IMR-90 (cell line): Measurements from ENCODE around the gene ATP10A. TPM values are rescaled to one million over a fixed set of nuclear protein-coding genes. Genes with fewer than 3 reads are reported as not detected.

Experiments used
- ATAC-seq: fragments of 200-7000 bp; cut with Tn5 transposase; 2 replicates; pipeline ENCODE4 v1.9.1; 2020; ENCODE audit warnings: low read depth, mild to moderate bottlenecking, moderate library complexity
- BruUV-seq: library from RNA; stranded (reverse); fragments of 400-500 nt; replicated peaks from 2 replicates; lab custom pipeline; 2021; lab: Mats Ljungman, UMichigan
- CTCF ChIA-PET: fragments of 300-600 bp; formaldehyde crosslinking; extraction: SDS; loops from one replicate; lab custom pipeline; 2021; ENCODE audit warnings: antibody characterized with exemption; lab: Yijun Ruan, JAX
- POLR2A ChIA-PET: fragments of 300-600 bp; sonication (Branson Sonifier 250); formaldehyde crosslinking; loops from one replicate; lab custom pipeline; 2022; ENCODE audit warnings: antibody characterized with exemption; ENCODE audit not compliant: unreplicated experiment; lab: Charles Lee
- DNase-seq: peaks from one replicate; pipeline ENCODE4 v3.0.0; 2013
- H2AFZ ChIP-seq: replicated peaks from 2 replicates; pipeline ENCODE3; 2013; ENCODE audit warnings: low read length, mild to moderate bottlenecking; ENCODE audit not compliant: poor library complexity
- H2AK5ac ChIP-seq: 2 replicates; pipeline ENCODE4 v1.6.1; 2013; ENCODE audit warnings: low read depth, low read length, inconsistent platforms
- H2AK9ac ChIP-seq: replicated peaks from 2 replicates; pipeline ENCODE3; 2013; ENCODE audit warnings: mild to moderate bottlenecking, low read depth, low read length, moderate library complexity; ENCODE audit not compliant: poor library complexity
- H2BK120ac ChIP-seq: 2 replicates; pipeline ENCODE4 v1.6.1; 2013; ENCODE audit warnings: low read depth, low read length, inconsistent platforms
- H2BK15ac ChIP-seq: 3 replicates; pipeline ENCODE4 v1.6.1; 2013; ENCODE audit warnings: low read depth, low read length, inconsistent platforms
- H2BK20ac ChIP-seq: 2 replicates; pipeline ENCODE4 v1.6.1; 2013; ENCODE audit warnings: low read depth, mild to moderate bottlenecking, inconsistent platforms, low read length, moderate library complexity
- H2BK5ac ChIP-seq: 2 replicates; pipeline ENCODE4 v1.6.1; 2013; ENCODE audit warnings: mild to moderate bottlenecking, low read depth, low read length, inconsistent platforms; ENCODE audit not compliant: poor library complexity, severe bottlenecking
- H3K14ac ChIP-seq: replicated peaks from 2 replicates; pipeline ENCODE4 v1.6.1; 2013; ENCODE audit warnings: low read depth, low read length, inconsistent platforms
- H3K18ac ChIP-seq: 2 replicates; pipeline ENCODE4 v1.6.1; 2013; ENCODE audit warnings: low read depth, low read length, control low read depth
- H3K23ac ChIP-seq: 2 replicates; pipeline ENCODE4 v1.6.1; 2013; ENCODE audit warnings: low read depth, low read length, inconsistent platforms
- H3K27ac ChIP-seq: 2 replicates; pipeline ENCODE4 v1.5.1; 2013; ENCODE audit warnings: mild to moderate bottlenecking, control low read depth, low read length; ENCODE audit not compliant: insufficient read depth
- H3K27me3 ChIP-seq: 2 replicates; pipeline ENCODE4 v1.6.1; 2013; ENCODE audit warnings: low read length; ENCODE audit not compliant: control insufficient read depth, insufficient read depth
- H3K36me3 ChIP-seq: 2 replicates; pipeline ENCODE4 v1.6.1; 2013; ENCODE audit warnings: low read length, mixed read lengths; ENCODE audit not compliant: control insufficient read depth, insufficient read depth
- H3K4ac ChIP-seq: 2 replicates; pipeline ENCODE4 v1.6.1; 2013; ENCODE audit warnings: low read depth, low read length, inconsistent platforms
- H3K4me1 ChIP-seq: 2 replicates; pipeline ENCODE4 v1.6.1; 2013; ENCODE audit warnings: low read length, mixed read lengths; ENCODE audit not compliant: control insufficient read depth, insufficient read depth
- H3K4me2 ChIP-seq: 2 replicates; pipeline ENCODE4 v1.6.1; 2013; ENCODE audit warnings: low read depth, mild to moderate bottlenecking, control low read depth, low read length, moderate library complexity
- H3K4me3 ChIP-seq: 2 replicates; pipeline ENCODE4 v1.5.1; 2013; ENCODE audit warnings: low read depth, mild to moderate bottlenecking, control low read depth, low read length, moderate library complexity; ENCODE audit not compliant: insufficient read depth
- H3K56ac ChIP-seq: 2 replicates; pipeline ENCODE4 v1.6.1; 2013; ENCODE audit warnings: low read length, inconsistent platforms; ENCODE audit not compliant: insufficient read depth; ENCODE audit errors: extremely low read depth
- H3K79me1 ChIP-seq, 2 experiments: 2 replicates each; pipeline ENCODE4 v1.6.1; 2013; ENCODE audit warnings: low read length in 2 of 2, inconsistent platforms in 1 of 2, low read depth in 1 of 2
- H3K9ac ChIP-seq: 2 replicates; pipeline ENCODE4 v1.6.1; 2013; ENCODE audit warnings: low read depth, low read length, control low read depth
- H3K9me1 ChIP-seq: 2 replicates; pipeline ENCODE4 v1.6.1; 2013; ENCODE audit warnings: low read length, inconsistent platforms; ENCODE audit not compliant: insufficient read depth
- H3K9me3 ChIP-seq: 2 replicates; pipeline ENCODE4 v1.6.1; 2013; ENCODE audit warnings: low read length; ENCODE audit not compliant: control insufficient read depth, insufficient read depth
- H4K20me1 ChIP-seq: 2 replicates; pipeline ENCODE4 v1.6.1; 2013; ENCODE audit warnings: low read length, inconsistent platforms; ENCODE audit not compliant: insufficient read depth
- H4K5ac ChIP-seq: 2 replicates; pipeline ENCODE4 v1.6.1; 2013; ENCODE audit warnings: mild to moderate bottlenecking, low read depth, low read length, control low read depth
- H4K8ac ChIP-seq, 2 experiments: 2 replicates each; pipeline ENCODE4 v1.6.1; 2013; ENCODE audit warnings: low read depth in 2 of 2, low read length in 2 of 2, control low read depth in 1 of 2, inconsistent platforms in 1 of 2
- H4K91ac ChIP-seq: 2 replicates; pipeline ENCODE4 v1.6.1; 2013; ENCODE audit warnings: low read depth, low read length, inconsistent platforms; ENCODE audit not compliant: insufficient read depth
- CHD1 ChIP-seq: IDR thresholded peaks from 2 replicates; pipeline ENCODE4 v1.6.1; 2012; ENCODE audit warnings: low read depth, low read length, improper control_type of control experiment
- CTCF ChIP-seq: conservative IDR thresholded peaks from 2 replicates; pipeline ENCODE4 v1.5.1; 2012; ENCODE audit warnings: mild to moderate bottlenecking, low read depth, low read length, improper control_type of control experiment
- MXI1 ChIP-seq: IDR thresholded peaks from 2 replicates; pipeline ENCODE4 v1.6.1; 2012; ENCODE audit warnings: low read depth, mild to moderate bottlenecking, low read length, moderate library complexity, borderline replicate concordance
- NFE2L2 ChIP-seq: fragments of 150-350 bp; IDR thresholded peaks from 2 replicates; pipeline ENCODE4 v1.6.1; 2016; ENCODE audit warnings: low read depth, mild to moderate bottlenecking, low read length
- POLR2A ChIP-seq: IDR thresholded peaks from 2 replicates; pipeline ENCODE4 v1.6.1; 2012; ENCODE audit warnings: mild to moderate bottlenecking, low read depth, low read length
- RAD21 ChIP-seq: IDR thresholded peaks from 2 replicates; pipeline ENCODE4 v1.6.1; 2012; ENCODE audit warnings: low read length, improper control_type of control experiment
- RCOR1 ChIP-seq: IDR thresholded peaks from 2 replicates; pipeline ENCODE4 v1.6.1; 2012; ENCODE audit warnings: mild to moderate bottlenecking, low read length, improper control_type of control experiment; ENCODE audit not compliant: insufficient replicate concordance
- SMC3 ChIP-seq: fragments of 150-350 bp; IDR thresholded peaks from 2 replicates; pipeline ENCODE4 v1.6.1; 2016; ENCODE audit warnings: low read depth, mild to moderate bottlenecking, antibody characterized with exemption, low read length, moderate library complexity
- WGBS, 2 experiments: methylation state at CpG; one replicate each; pipeline versions ENCODE4 v1.1.5 to v1.1.7; 2013; ENCODE audit warnings: missing lambda C conversion rate in 2 of 2; ENCODE audit not compliant: insufficient read length in 1 of 2; ENCODE audit errors: extremely low coverage in 2 of 2; 5-methylcytosine and 5-hydroxymethylcytosine counted together
- dilution Hi-C: fragments of 300-500 bp; cut with HindIII; formaldehyde crosslinking; loops from one replicate; pipeline ENCODE4 v1.14.3; 2018; ENCODE audit warnings: low sequenced_read_pairs; ENCODE audit not compliant: unreplicated experiment
- in situ Hi-C: fragments of 300-500 bp; cut with MboI; formaldehyde crosslinking; loops from 3 replicates; pipeline ENCODE4 v1.14.3; 2019; ENCODE audit warnings: low sequenced_read_pairs, inconsistent platforms, mixed read lengths
- intact Hi-C: fragments of 100-400 bp; cut with micrococcal nuclease; formaldehyde crosslinking; loops from 2 replicates; pipeline ENCODE4 v1.10.0; 2022
- polyA plus RNA-seq, 3 experiments: library from polyadenylated mRNA; depleted of rRNA; stranded (reverse); fragments of >200 nt; gene quantifications; 2 replicates each; pipeline ENCODE4 v1.2.3, GENCODE V29; 2012; ENCODE audit warnings: low replicate concordance in 1 of 3
- total RNA-seq: library from RNA; depleted of rRNA; stranded (reverse); fragments of >200 nt; gene quantifications from 2 replicates; pipeline ENCODE4 v1.2.3, GENCODE V29; 2012

ATP10A gene
- total and polyA plus RNA-seq, 2 of the 4 experiments (the other 2 are of a cell fraction) = 13.8 to 16.0 TPM

GRCh38 chr15:25687276-25687675 lies 175.9 kb downstream of the ATP10A start:
- 0 out of 4 replicates have a peak, but pooled peaks cover 0 to 5% of the 10 kb centered on the region in 2 experiments for H3K79me1 ChIP-seq
- H3K36me3 ChIP-seq = peaks cover 4% of the 10 kb centered on the region; the same call in 1 of the 2 replicates
- H3K4me3 ChIP-seq = no peak overlapping the region
- no peak overlapping the region for H4K5ac ChIP-seq
- H3K27me3 ChIP-seq = no peaks in the 10 kb centered on the region
- intact Hi-C loops = no loop called here
- no peak for ATAC-seq
- ChIA-PET POLR2A (no interaction called here), CTCF (no interaction called here)
- no peak overlapping the region for H3K27ac ChIP-seq
- no peak overlapping the region for H3K4me2 ChIP-seq
- H3K18ac ChIP-seq = no peak overlapping the region
- H3K4ac ChIP-seq = no peak overlapping the region
- no peak overlapping the region for H2BK5ac ChIP-seq
- no peak overlapping the region for H2AFZ ChIP-seq
- no peak overlapping the region for H3K9ac ChIP-seq
- no peak overlapping the region for H2BK20ac ChIP-seq
- in situ Hi-C loops = no loop called here
- no peaks in the 10 kb centered on the region for H3K9me3 ChIP-seq
- no peaks in the 10 kb centered on the region; the same call in 1 of the 2 replicates for H4K20me1 ChIP-seq
- H3K56ac ChIP-seq = no peak overlapping the region
- no TSS peak for BruUV-seq
- no peak overlapping the region for H2BK120ac ChIP-seq
- no peak overlapping the region for H2BK15ac ChIP-seq
- peaks cover 23% of the 10 kb centered on the region for H3K9me1 ChIP-seq
- no peak overlapping the region for H3K23ac ChIP-seq
- no peak overlapping the region for H4K91ac ChIP-seq
- no peak overlapping the region for H3K14ac ChIP-seq
- WGBS, 2 experiments = no CpG with 5 or more reads among the region's 5 CpGs
- dilution Hi-C loops = no loop called here
- no peak for DNase-seq
- H2AK9ac ChIP-seq = no peak overlapping the region
- TF ChIP-seq CTCF = no peak
- no peak for TF ChIP-seq SMC3
- TF ChIP-seq RAD21 = no peak
- TF ChIP-seq POLR2A = no peak
- no peak for TF ChIP-seq NFE2L2
- no peak for TF ChIP-seq MXI1
- TF ChIP-seq RCOR1 = no peak
- no peak for TF ChIP-seq CHD1
- H3K4me1 ChIP-seq = peaks cover 7% of the 10 kb centered on the region
- H2AK5ac ChIP-seq = no peak overlapping the region
- no peak overlapping the region for H4K8ac ChIP-seq
